HepG2 (cell line): ENCODE results near the gene IQGAP3. TPM values are rescaled to one million over a fixed set of nuclear protein-coding genes. Genes with fewer than 3 reads are reported as not detected.
A peak's percentile ranks its signal among the peaks of the same experiment; 100 is the strongest.

Experiments
- ATAD3A ChIP-seq: sonication (generic); formaldehyde crosslinking; IDR thresholded peaks from 2 replicates; pipeline ENCODE4 v1.4.0; 2020; ENCODE audit warnings: missing genetic modification reagents
- CERS6 ChIP-seq: sonication (generic); formaldehyde crosslinking; IDR thresholded peaks from 2 replicates; pipeline ENCODE4 v1.5.0; 2020; ENCODE audit warnings: missing genetic modification reagents
- FOXK1 ChIP-seq: sonication (generic); formaldehyde crosslinking; IDR thresholded peaks from 2 replicates; pipeline ENCODE4 v1.4.0; 2020; ENCODE audit warnings: low read depth, missing genetic modification reagents, borderline replicate concordance
- GABPA ChIP-seq, 2 experiments: IDR thresholded peaks; 2 replicates each; pipeline ENCODE4 v1.6.1; 2011 to 2016; ENCODE audit warnings: low read depth in 2 of 2, low read length in 1 of 2, missing biosample characterization in 1 of 2, missing genetic modification characterization in 1 of 2
- ISL2 ChIP-seq: sonication (generic); formaldehyde crosslinking; IDR thresholded peaks from 2 replicates; pipeline ENCODE4 v1.5.0; 2020; ENCODE audit warnings: missing genetic modification reagents
- KLF6 ChIP-seq: IDR thresholded peaks from 2 replicates; pipeline ENCODE4 v1.8.0; 2016; ENCODE audit warnings: missing biosample characterization, missing genetic modification reagents
- KLF9 ChIP-seq: IDR thresholded peaks from 2 replicates; pipeline ENCODE4 v1.6.1; 2016; ENCODE audit warnings: low read depth
- MZF1 ChIP-seq: sonication (generic); formaldehyde crosslinking; IDR thresholded peaks from 2 replicates; pipeline ENCODE4 v1.8.1; 2023; ENCODE audit warnings: mild to moderate bottlenecking, missing genetic modification reagents, borderline replicate concordance
- NFKBIZ ChIP-seq: IDR thresholded peaks from 2 replicates; pipeline ENCODE4 v1.6.1; 2018; ENCODE audit warnings: missing genetic modification reagents, missing compliant biosample characterization
- NRL ChIP-seq: sonication (generic); formaldehyde crosslinking; IDR thresholded peaks from 2 replicates; pipeline ENCODE4 v1.5.0; 2020; ENCODE audit warnings: missing genetic modification reagents, mild to moderate bottlenecking, moderate library complexity, borderline replicate concordance
- PITX1 ChIP-seq: sonication (generic); formaldehyde crosslinking; IDR thresholded peaks from 2 replicates; pipeline ENCODE4 v1.5.1; 2020; ENCODE audit warnings: mild to moderate bottlenecking, missing genetic modification reagents
- RBAK ChIP-seq: sonication (generic); formaldehyde crosslinking; IDR thresholded peaks from 2 replicates; pipeline ENCODE4 v1.5.1; 2020; ENCODE audit warnings: mild to moderate bottlenecking, missing genetic modification reagents
- SP4 ChIP-seq: sonication (generic); formaldehyde crosslinking; IDR thresholded peaks from 2 replicates; pipeline ENCODE4 v1.8.1; 2023; ENCODE audit warnings: mild to moderate bottlenecking, missing genetic modification reagents
- SRSF1 ChIP-seq: fragments of 200-400 bp; formaldehyde crosslinking; optimal IDR thresholded peaks from 2 replicates; pipeline ENCODE3; 2017; ENCODE audit warnings: mild to moderate bottlenecking, low read depth, low read length, moderate library complexity
- TARDBP ChIP-seq: sonication (generic); formaldehyde crosslinking; IDR thresholded peaks from 2 replicates; pipeline ENCODE4 v1.8.0; 2022; ENCODE audit warnings: mild to moderate bottlenecking, missing genetic modification reagents
- WIZ ChIP-seq: sonication (generic); formaldehyde crosslinking; IDR thresholded peaks from 2 replicates; pipeline ENCODE4 v1.5.1; 2020; ENCODE audit warnings: mild to moderate bottlenecking, missing genetic modification reagents
- ZFP36 ChIP-seq: fragments of 150-350 bp; IDR thresholded peaks from 2 replicates; pipeline ENCODE4 v1.6.1; 2018; ENCODE audit warnings: borderline replicate concordance, low read length, low read depth; ENCODE audit not compliant: partially characterized antibody
- ZFP36L2 ChIP-seq: sonication (generic); formaldehyde crosslinking; IDR thresholded peaks from 2 replicates; pipeline ENCODE4 v1.4.0; 2020; ENCODE audit warnings: missing genetic modification reagents
- ZNF335 ChIP-seq: sonication (generic); formaldehyde crosslinking; IDR thresholded peaks from 2 replicates; pipeline ENCODE4 v1.4.0; 2020; ENCODE audit warnings: missing genetic modification reagents
- ZNF33A ChIP-seq: sonication (generic); formaldehyde crosslinking; IDR thresholded peaks from 2 replicates; pipeline ENCODE4 v1.5.1; 2020; ENCODE audit warnings: missing genetic modification reagents, mild to moderate bottlenecking, moderate library complexity, borderline replicate concordance
- ZNF510 ChIP-seq: sonication (generic); formaldehyde crosslinking; IDR thresholded peaks from 2 replicates; pipeline ENCODE4 v1.4.0; 2020; ENCODE audit warnings: low read depth, mild to moderate bottlenecking, missing genetic modification reagents
- ZNF562 ChIP-seq: sonication (generic); formaldehyde crosslinking; IDR thresholded peaks from 2 replicates; pipeline ENCODE4 v1.8.0; 2022; ENCODE audit warnings: missing genetic modification reagents, borderline replicate concordance
- ZNF589 ChIP-seq: sonication (generic); formaldehyde crosslinking; conservative IDR thresholded peaks from 2 replicates; pipeline ENCODE4 v1.8.0; 2022; ENCODE audit warnings: mild to moderate bottlenecking, moderate library complexity, missing genetic modification reagents
- ZNF660 ChIP-seq: sonication (generic); formaldehyde crosslinking; IDR thresholded peaks from 2 replicates; pipeline ENCODE4 v1.5.1; 2020; ENCODE audit warnings: mild to moderate bottlenecking, low read depth, missing genetic modification reagents, borderline replicate concordance
- ZNF749 ChIP-seq: sonication (generic); formaldehyde crosslinking; IDR thresholded peaks from 2 replicates; pipeline ENCODE4 v1.8.0; 2022; ENCODE audit warnings: mild to moderate bottlenecking, missing genetic modification reagents, moderate library complexity, borderline replicate concordance
- polyA plus RNA-seq, 8 experiments: library from polyadenylated mRNA; depleted of rRNA in 3 of 8; stranded (reverse) in 7 of 8; unstranded in 1 of 8; fragments of >200 nt; fragmentation: Illumina TruSeq in 4 of 8; extraction: Trizol in 4 of 8; gene quantifications; 2 replicates each; pipeline versions ENCODE4 v1.2.1 to v1.2.3, GENCODE V29; 2011 to 2016; ENCODE audit warnings: low read depth in 4 of 8, missing spikeins in 1 of 8, mixed read lengths in 1 of 8; ENCODE audit not compliant: insufficient read depth in 1 of 8
- total RNA-seq, 5 experiments: library from RNA; depleted of rRNA; stranded (reverse); fragments of >200 nt; fragmentation: Illumina TruSeq; extraction: Trizol; gene quantifications; 2 replicates each; pipeline ENCODE4 v1.2.3, GENCODE V29; 2016; ENCODE audit warnings: low read depth in 1 of 5
- TF ChIP-seq, protein P1 (sequence below): sonication (generic); formaldehyde crosslinking; IDR thresholded peaks from 2 replicates; pipeline ENCODE4 v1.5.1; 2020; ENCODE audit warnings: mild to moderate bottlenecking, moderate library complexity, missing genetic modification reagents
- TF ChIP-seq, protein P2 (sequence below): sonication (generic); formaldehyde crosslinking; IDR thresholded peaks from 2 replicates; pipeline ENCODE4 v1.4.0; 2020; ENCODE audit warnings: mild to moderate bottlenecking, missing genetic modification reagents
- TF ChIP-seq, protein P3 (sequence below): IDR thresholded peaks from 2 replicates; pipeline ENCODE4 v1.6.1; 2016; ENCODE audit warnings: low read depth, borderline replicate concordance

Gene IQGAP3
- total and polyA plus RNA-seq, 2 of the 13 experiments (the other 11 are each of a cell fraction or from before 2014, with no cell fraction given): 13.5 to 14.1 TPM

- TF ChIP-seq, protein P1, sequence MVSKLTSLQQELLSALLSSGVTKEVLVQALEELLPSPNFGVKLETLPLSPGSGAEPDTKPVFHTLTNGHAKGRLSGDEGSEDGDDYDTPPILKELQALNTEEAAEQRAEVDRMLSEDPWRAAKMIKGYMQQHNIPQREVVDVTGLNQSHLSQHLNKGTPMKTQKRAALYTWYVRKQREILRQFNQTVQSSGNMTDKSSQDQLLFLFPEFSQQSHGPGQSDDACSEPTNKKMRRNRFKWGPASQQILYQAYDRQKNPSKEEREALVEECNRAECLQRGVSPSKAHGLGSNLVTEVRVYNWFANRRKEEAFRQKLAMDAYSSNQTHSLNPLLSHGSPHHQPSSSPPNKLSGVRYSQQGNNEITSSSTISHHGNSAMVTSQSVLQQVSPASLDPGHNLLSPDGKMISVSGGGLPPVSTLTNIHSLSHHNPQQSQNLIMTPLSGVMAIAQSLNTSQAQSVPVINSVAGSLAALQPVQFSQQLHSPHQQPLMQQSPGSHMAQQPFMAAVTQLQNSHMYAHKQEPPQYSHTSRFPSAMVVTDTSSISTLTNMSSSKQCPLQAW (CRISPR knock-in tag): peak; percentile 82; the same call in 1 of the 2 replicates
- TF ChIP-seq WIZ (CRISPR knock-in tag): no peak
- TF ChIP-seq ZNF660 (CRISPR knock-in tag): no peak
- no peak for TF ChIP-seq SRSF1
- no peak for TF ChIP-seq PITX1
- TF ChIP-seq, protein P2, sequence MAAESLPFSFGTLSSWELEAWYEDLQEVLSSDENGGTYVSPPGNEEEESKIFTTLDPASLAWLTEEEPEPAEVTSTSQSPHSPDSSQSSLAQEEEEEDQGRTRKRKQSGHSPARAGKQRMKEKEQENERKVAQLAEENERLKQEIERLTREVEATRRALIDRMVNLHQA (CRISPR knock-in tag): no peak
- TF ChIP-seq RBAK (CRISPR knock-in tag): no peak
- TF ChIP-seq GABPA (IDR thresholded peaks at IDR 0.05; ENCODE audit: low read depth, low read length): peak; percentile 74
- TF ChIP-seq GABPA (CRISPR knock-in tag; IDR thresholded peaks at IDR 0.05; ENCODE audit: low read depth): peak; percentile 97
- TF ChIP-seq ZFP36L2 (CRISPR knock-in tag): 0 out of 2 replicates have a peak, but pooled peaks have one; percentile 64
- TF ChIP-seq ZFP36: no peak
- no peak for TF ChIP-seq MZF1 (CRISPR knock-in tag)
- TF ChIP-seq ZNF335 (CRISPR knock-in tag): peak; percentile 35; the same call in 1 of the 2 replicates
- peak; percentile 78; the same call in 1 of the 2 replicates for TF ChIP-seq TARDBP
- peak; percentile 49; the same call in 1 of the 2 replicates for TF ChIP-seq ZNF589
- TF ChIP-seq, protein P3, sequence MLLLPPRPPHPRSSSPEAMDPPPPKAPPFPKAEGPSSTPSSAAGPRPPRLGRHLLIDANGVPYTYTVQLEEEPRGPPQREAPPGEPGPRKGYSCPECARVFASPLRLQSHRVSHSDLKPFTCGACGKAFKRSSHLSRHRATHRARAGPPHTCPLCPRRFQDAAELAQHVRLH (CRISPR knock-in tag): 0 out of 2 replicates have a peak, but pooled peaks have one; percentile 37
- TF ChIP-seq ISL2: 0 out of 2 replicates have a peak, but pooled peaks have one; percentile 34
- 0 out of 2 replicates have a peak, but pooled peaks have one; percentile 30 for TF ChIP-seq ZNF510 (CRISPR knock-in tag)
- 0 out of 2 replicates have a peak, but pooled peaks have one; percentile 49 for TF ChIP-seq FOXK1 (CRISPR knock-in tag)
- TF ChIP-seq NRL (CRISPR knock-in tag): peak; percentile 54; the same call in 1 of the 2 replicates
- no peak for TF ChIP-seq ZNF33A (CRISPR knock-in tag)
- TF ChIP-seq ZNF749: no peak
- no peak for TF ChIP-seq CERS6 (CRISPR knock-in tag)
- TF ChIP-seq ATAD3A: no peak
- no peak for TF ChIP-seq KLF9 (CRISPR knock-in tag)
- peak; percentile 72; the same call in 1 of the 2 replicates for TF ChIP-seq NFKBIZ (CRISPR knock-in tag)
- TF ChIP-seq ZNF562: no peak
- 0 out of 2 replicates have a peak, but pooled peaks have one; percentile 26 for TF ChIP-seq KLF6 (CRISPR knock-in tag)
- TF ChIP-seq SP4: peak; percentile 84
These were observed 28.9 kb upstream of the IQGAP3 start, which contains the start of gene GPATCH4 (continued) for GRCh38 chr1:156601122-156601830.
